GM23248 (cell line): ENCODE results near the gene CRB1. TPM values are rescaled to one million over a fixed set of nuclear protein-coding genes. Genes with fewer than 3 reads are reported as not detected.

Experiments used
- DNase-seq: peaks from one replicate; pipeline ENCODE4 v3.0.0-alpha.2; 2015
- H2AFZ ChIP-seq: fragments of 200-600 bp; sonication (generic); 2 replicates; pipeline ENCODE4 v1.6.1; 2016; ENCODE audit warnings: antibody characterized with exemption
- H3F3A ChIP-seq: fragments of 200-600 bp; sonication (generic); 2 replicates; pipeline ENCODE4 v1.6.1; 2016; ENCODE audit warnings: mild to moderate bottlenecking, antibody characterized with exemption, mixed run types; ENCODE audit not compliant: insufficient read depth
- H3K27ac ChIP-seq: fragments of 200-600 bp; sonication (generic); 2 replicates; pipeline ENCODE4 v1.5.1; 2016; ENCODE audit warnings: mild to moderate bottlenecking
- H3K27me3 ChIP-seq: fragments of 200-600 bp; sonication (generic); replicated peaks from 2 replicates; pipeline ENCODE4 v1.6.1; 2016; ENCODE audit warnings: mild to moderate bottlenecking; ENCODE audit not compliant: insufficient read depth
- H3K36me3 ChIP-seq: fragments of 200-600 bp; sonication (generic); 2 replicates; pipeline ENCODE4 v1.6.1; 2016; ENCODE audit warnings: low read depth, mild to moderate bottlenecking
- H3K4me1 ChIP-seq: fragments of 200-600 bp; sonication (generic); 2 replicates; pipeline ENCODE4 v1.6.1; 2016; ENCODE audit warnings: mild to moderate bottlenecking; ENCODE audit not compliant: insufficient read depth
- H3K4me2 ChIP-seq: fragments of 200-600 bp; sonication (generic); one replicate; pipeline ENCODE4 v1.6.1; 2016; ENCODE audit warnings: mild to moderate bottlenecking; ENCODE audit not compliant: unreplicated experiment
- H3K4me3 ChIP-seq: fragments of 200-600 bp; sonication (generic); 2 replicates; pipeline ENCODE4 v1.5.1; 2016; ENCODE audit warnings: mild to moderate bottlenecking
- H3K79me2 ChIP-seq: fragments of 200-600 bp; sonication (generic); 2 replicates; pipeline ENCODE4 v1.6.1; 2016; ENCODE audit warnings: mild to moderate bottlenecking; ENCODE audit not compliant: insufficient read depth
- H3K9ac ChIP-seq: fragments of 200-600 bp; sonication (generic); 2 replicates; pipeline ENCODE4 v1.6.1; 2016; ENCODE audit warnings: mild to moderate bottlenecking
- H3K9me2 ChIP-seq: fragments of 200-600 bp; sonication (generic); 2 replicates; pipeline ENCODE4 v1.6.1; 2016; ENCODE audit warnings: mixed run types, mild to moderate bottlenecking, moderate library complexity; ENCODE audit not compliant: insufficient read depth
- H3K9me3 ChIP-seq: fragments of 200-600 bp; sonication (generic); one replicate; pipeline ENCODE4 v1.6.1; 2017; ENCODE audit warnings: low read depth
- H4K20me1 ChIP-seq: fragments of 200-600 bp; sonication (generic); 2 replicates; pipeline ENCODE4 v1.6.0; 2016; ENCODE audit not compliant: insufficient read depth
- EZH2 ChIP-seq: fragments of 200-600 bp; sonication (generic); IDR thresholded peaks from 2 replicates; pipeline ENCODE4 v1.6.1; 2018; ENCODE audit warnings: antibody characterized with exemption, mild to moderate bottlenecking; ENCODE audit not compliant: insufficient read depth, poor library complexity, severe bottlenecking
- EZH2phosphoT487 ChIP-seq: fragments of 200-600 bp; sonication (generic); IDR thresholded peaks from 2 replicates; pipeline ENCODE4 v1.6.1; 2018; ENCODE audit warnings: antibody characterized with exemption, moderate library complexity, mild to moderate bottlenecking, low read depth; ENCODE audit not compliant: insufficient read depth
- WGBS, 2 experiments: methylation state at CpG; one replicate each; pipeline ENCODE4 v1.1.6; 2015 to 2017; ENCODE audit warnings: low lambda C conversion rate in 2 of 2, low coverage in 1 of 2; ENCODE audit errors: missing lambda C conversion rate in 2 of 2; 5-methylcytosine and 5-hydroxymethylcytosine counted together
- in situ Hi-C: fragments of 300-500 bp; cut with MboI; formaldehyde crosslinking; loops from 2 replicates; pipeline ENCODE4 v1.15.0; 2020
- polyA plus RNA-seq: library from polyadenylated mRNA; unstranded; fragments of >200 nt; fragmentation: Nextera tagmentation; extraction: Ambion mirVana; gene quantifications from 2 replicates; pipeline ENCODE4 v1.2.1, GENCODE V29; 2016
- total RNA-seq: library from RNA; depleted of rRNA; stranded (reverse); fragments of >200 nt; shearing (Covaris generic); gene quantifications from 2 replicates; pipeline ENCODE4 v1.2.3, GENCODE V29; 2014

CRB1 gene
- total and polyA plus RNA-seq, 2 experiments from 2014 or later, result 0.11 TPM; not detected in 1

DNA sequence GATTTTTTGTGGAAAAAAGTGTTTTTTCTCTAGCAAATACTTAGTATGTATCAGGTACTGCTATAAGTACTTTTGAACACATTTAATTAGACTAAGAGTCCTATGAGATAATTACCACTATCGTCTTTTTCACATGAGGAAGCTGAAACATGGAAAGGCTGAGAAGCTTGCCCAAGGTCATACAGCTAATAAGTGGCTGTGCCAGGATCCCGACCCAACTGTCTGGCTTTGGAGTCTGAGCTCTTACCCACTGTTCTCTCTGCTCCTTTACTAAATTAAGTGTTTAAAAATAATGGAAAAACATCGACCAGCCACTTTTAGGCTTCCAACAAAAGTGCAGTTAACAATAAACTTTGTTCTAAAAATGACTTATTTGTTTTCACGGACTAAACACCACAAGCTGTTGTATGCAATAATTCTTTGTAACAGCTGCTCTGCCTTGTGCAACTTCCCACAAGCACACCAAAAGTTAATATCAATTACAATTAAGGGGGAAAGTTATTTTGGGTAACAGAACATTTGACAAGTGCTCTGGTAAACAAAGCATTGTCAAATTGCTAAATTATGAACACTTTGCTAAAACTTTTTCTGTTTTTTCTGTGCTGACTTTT lies 75.7 kb downstream of the CRB1 start:
- in situ Hi-C loops, result no loop called here
- WGBS, 2 experiments, result 3 to 5% methylated on average over 4 of the region's 4 CpGs
- H3F3A ChIP-seq, result no peaks in the 10 kb centered on the region
- H2AFZ ChIP-seq, result peak overlapping the region; percentile 23
- no peak for DNase-seq
- H3K9ac ChIP-seq, result no peak overlapping the region
- H3K9me2 ChIP-seq, result no peaks in the 10 kb centered on the region
- H3K79me2 ChIP-seq, result no peaks in the 10 kb centered on the region
- H3K4me2 ChIP-seq, result no peak overlapping the region
- TF ChIP-seq EZH2phosphoT487 (no peak), EZH2 (no peak)
- no peak overlapping the region for H3K27ac ChIP-seq
- no peaks in the 10 kb centered on the region for H3K4me1 ChIP-seq
- no peak overlapping the region for H3K4me3 ChIP-seq
- H3K27me3 ChIP-seq, result no peaks in the 10 kb centered on the region
- no peaks in the 10 kb centered on the region for H4K20me1 ChIP-seq
- no peaks in the 10 kb centered on the region for H3K36me3 ChIP-seq
- no peaks in the 10 kb centered on the region for H3K9me3 ChIP-seq

- Histone ChIP-seq H3F3A (no peaks in the 10 kb centered on the region), H3K79me2 (no peaks in the 10 kb centered on the region), H3K4me3 (no peak overlapping the region), H3K36me3 (no peaks in the 10 kb centered on the region), H3K27ac (no peak overlapping the region), H3K4me2 (no peak overlapping the region), H3K9ac (no peak overlapping the region), H3K9me3 (no peaks in the 10 kb centered on the region), H2AFZ (no peak overlapping the region), H3K9me2 (no peaks in the 10 kb centered on the region), H3K27me3 (no peaks in the 10 kb centered on the region), H4K20me1 (no peaks in the 10 kb centered on the region), H3K4me1 (no peaks in the 10 kb centered on the region)
- 39 to 48% methylated on average over 2 of the region's 2 CpGs for WGBS, 2 experiments
- no peak for DNase-seq
- TF ChIP-seq EZH2phosphoT487 (no peak), EZH2 (no peak)
- in situ Hi-C loops, result no loop called here
Measured at GRCh38 chr1:197351821-197352440, 83.9 kb downstream of the CRB1 start.

DNA sequence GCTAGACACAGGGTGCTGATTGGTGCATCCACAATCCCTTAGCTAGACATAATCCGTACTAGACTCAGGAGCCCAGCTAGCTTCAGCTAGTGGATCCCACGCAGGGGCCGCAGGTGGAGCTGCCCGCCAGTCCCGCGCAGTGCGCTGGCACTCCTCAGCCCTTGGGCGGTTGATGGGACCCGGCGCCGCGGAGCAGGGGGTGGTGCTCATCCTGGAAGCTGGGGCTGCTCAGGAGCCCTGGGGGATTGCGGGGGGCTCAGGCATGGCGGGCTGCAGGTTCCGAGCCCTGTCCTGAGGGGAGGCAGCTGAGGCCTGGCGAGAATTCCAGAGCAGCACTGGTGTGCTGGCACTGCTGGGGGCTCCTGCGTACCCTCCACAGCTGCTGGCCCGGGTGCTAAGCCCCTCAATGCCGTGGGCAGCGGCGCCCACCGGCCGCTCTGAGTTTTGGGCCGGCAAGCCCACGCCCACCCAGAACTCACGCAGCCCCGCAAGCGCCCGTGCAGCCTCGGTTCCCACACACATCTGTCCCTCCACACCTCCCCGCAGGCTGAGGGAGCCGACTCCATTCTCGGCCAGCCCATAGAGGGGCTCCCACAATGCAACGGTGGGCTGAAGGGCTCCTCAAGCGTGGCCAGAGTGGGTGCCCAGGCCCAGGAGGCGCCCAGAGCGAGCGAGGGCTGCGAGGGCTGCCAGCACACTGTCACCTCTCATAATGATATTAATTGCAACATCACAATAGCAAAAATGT lies 87.4 kb downstream of the CRB1 start:
- WGBS, 2 experiments, result 88 to 91% methylated on average over 34 to 39 of the region's 39 CpGs
- Histone ChIP-seq H2AFZ (no peak overlapping the region), H3K4me1 (no peaks in the 10 kb centered on the region), H3K36me3 (no peaks in the 10 kb centered on the region), H4K20me1 (no peaks in the 10 kb centered on the region), H3K9me3 (no peaks in the 10 kb centered on the region), H3K27ac (no peak overlapping the region), H3K79me2 (no peaks in the 10 kb centered on the region), H3K9ac (no peak overlapping the region), H3F3A (no peaks in the 10 kb centered on the region), H3K4me2 (no peak overlapping the region), H3K9me2 (no peaks in the 10 kb centered on the region), H3K27me3 (no peaks in the 10 kb centered on the region), H3K4me3 (no peak overlapping the region)
- in situ Hi-C loops, result no loop called here
- TF ChIP-seq EZH2 (no peak), EZH2phosphoT487 (no peak)
- no peak for DNase-seq

GRCh38 chr1:197356723-197357533 lies 88.9 kb downstream of the CRB1 start:
- no peak for TF ChIP-seq EZH2phosphoT487
- no peak for TF ChIP-seq EZH2
- H3K27me3 ChIP-seq, result no peaks in the 10 kb centered on the region
- H3F3A ChIP-seq, result no peaks in the 10 kb centered on the region
- H3K9ac ChIP-seq, result no peak overlapping the region
- WGBS, 2 experiments, result 41 to 44% methylated on average over 5 of the region's 5 CpGs
- no peaks in the 10 kb centered on the region for H3K4me1 ChIP-seq
- no peak overlapping the region for H3K4me3 ChIP-seq
- H3K4me2 ChIP-seq, result no peak overlapping the region
- no peaks in the 10 kb centered on the region for H3K9me2 ChIP-seq
- H4K20me1 ChIP-seq, result no peaks in the 10 kb centered on the region
- in situ Hi-C loops, result no loop called here
- no peaks in the 10 kb centered on the region for H3K9me3 ChIP-seq
- peak overlapping the region; percentile 43; the same call in 1 of the 2 replicates for H2AFZ ChIP-seq
- H3K79me2 ChIP-seq, result no peaks in the 10 kb centered on the region
- no peaks in the 10 kb centered on the region for H3K36me3 ChIP-seq
- DNase-seq, result peak; percentile 65
- no peak overlapping the region for H3K27ac ChIP-seq
